ENCODE measurements around the gene LIPC.
A peak's percentile ranks its signal among the peaks of the same experiment; 100 is the strongest.

Gene LIPC

DNA sequence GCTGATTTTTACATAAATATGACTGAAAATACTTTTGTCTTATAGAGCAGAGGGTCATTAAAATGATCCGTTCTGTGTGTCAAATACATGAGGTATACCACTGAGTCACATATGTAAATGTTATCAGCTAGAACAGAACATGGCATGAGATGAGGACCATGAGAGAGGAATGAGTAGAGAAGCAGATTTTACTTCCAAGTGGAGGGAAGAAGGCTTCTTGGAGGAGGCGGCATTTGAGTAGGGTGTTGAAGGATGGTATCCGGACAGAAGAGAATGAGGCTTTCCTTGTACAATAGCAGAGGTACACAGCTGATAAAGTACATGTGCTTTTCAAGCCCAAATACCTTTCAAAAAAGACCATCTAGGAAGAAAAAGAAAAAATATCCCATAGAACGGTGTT lies 4.8 kb downstream of the LIPC start:
- no peak for DNase-seq (ENCODE audit: low read depth, low spot score)

DNA sequence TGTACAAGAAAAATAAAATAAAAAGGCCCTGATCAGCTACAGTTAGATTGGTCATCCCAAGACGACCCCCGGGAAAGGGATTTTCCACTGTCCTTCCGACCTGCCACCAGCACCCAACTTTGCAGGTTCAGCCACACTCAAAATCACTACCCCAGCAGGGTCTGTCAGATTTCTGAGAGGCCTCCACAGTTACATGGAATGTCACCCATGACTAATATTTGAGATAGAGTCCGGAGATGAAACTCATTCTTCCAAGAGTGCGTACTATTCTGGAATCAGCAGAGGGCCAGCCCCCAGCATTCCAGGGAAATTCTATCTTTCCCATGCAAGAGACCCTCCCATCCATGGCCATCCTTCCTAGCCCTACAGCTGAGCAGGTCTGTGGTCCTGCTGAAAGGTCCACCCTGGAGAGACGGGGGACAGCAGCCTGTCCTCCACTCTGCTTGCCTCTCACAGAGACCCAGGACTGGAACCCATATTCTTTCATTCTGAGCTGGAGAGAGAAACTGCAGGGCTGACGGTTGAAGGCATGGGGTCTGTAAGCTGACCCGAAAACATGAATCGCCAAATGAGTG lies 5.8 kb downstream of the LIPC start:
- DNase-seq (ENCODE audit: low read depth, low spot score) = no peak

DNA sequence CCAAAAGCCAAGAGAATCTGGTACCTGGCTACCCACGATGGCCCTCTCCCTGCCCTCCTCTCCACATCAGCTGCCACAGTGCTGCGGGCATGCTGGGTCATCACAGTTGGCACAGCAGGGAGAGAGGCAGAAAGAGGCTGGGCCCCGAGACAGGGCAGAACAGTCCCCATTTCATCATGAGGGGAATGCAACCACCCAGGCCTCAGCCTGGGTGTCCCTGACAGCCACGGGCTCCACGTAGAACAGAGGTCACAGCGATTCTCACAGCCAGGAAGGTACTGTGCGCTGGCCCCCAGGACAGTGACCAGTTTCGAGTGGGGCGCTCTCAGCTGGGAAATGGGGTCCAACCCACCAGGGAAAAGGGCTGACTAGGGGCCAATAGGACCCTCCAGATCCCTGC lies 6.3 kb downstream of the LIPC start:
- DNase-seq (ENCODE audit: low read depth, low spot score) = no peak

DNA sequence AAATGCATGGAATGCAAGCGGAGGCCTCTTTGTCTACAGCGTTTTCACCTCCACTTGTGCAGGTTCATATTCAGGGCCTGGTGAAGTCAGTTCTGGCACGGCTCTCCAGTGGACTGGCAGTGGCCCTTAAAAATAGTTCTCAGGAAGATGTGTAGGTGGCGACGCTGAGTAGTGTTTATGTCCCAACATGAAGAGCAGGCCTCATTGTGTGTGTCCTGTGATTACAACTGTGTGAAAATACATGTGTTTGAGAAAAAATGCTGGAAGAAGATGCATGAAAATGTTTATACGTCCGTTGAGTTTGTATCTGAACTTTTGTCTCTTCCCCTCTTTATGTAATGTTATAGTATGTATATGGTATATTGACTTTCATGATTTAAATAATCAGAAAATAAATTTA lies 7.2 kb downstream of the LIPC start:
- no peak for DNase-seq (ENCODE audit: low read depth, low spot score)

DNA sequence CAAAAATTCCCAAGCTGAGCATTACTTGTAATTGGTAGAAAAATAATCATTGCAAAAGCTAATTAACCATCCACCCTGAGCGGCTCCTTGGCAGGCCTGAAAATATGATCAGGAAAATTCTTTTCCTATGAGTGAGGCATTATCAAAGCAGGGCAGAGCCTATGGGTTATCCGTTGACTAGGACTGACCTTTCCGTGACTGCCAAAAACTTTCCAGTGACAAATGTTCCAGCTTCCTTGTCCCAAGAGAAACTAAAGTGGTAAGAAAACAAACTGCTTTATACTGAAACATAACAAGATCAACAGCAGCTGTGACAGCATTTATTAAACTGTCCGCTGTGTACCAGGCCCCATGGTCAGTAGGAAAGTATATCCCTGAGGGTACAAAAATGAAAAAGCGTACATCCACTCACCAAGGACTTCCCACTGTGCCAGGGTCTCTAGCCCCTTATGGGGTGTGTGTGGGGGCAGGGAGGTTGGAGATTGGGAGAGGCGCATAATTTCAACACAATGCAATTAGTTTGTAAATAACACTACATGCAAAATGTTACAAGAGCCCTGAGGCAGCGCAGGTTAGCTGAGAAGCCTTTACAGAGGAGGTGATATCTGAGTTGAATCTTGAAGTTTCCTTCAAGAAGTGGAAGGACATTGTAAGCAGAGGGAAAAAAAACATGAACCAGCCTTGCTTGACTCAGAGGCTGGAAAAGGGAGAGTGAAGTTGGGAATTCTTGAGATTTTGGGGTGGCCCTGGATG lies 8.5 kb downstream of the LIPC start:
- DNase-seq (ENCODE audit: low read depth, low spot score) = no peak

DNA sequence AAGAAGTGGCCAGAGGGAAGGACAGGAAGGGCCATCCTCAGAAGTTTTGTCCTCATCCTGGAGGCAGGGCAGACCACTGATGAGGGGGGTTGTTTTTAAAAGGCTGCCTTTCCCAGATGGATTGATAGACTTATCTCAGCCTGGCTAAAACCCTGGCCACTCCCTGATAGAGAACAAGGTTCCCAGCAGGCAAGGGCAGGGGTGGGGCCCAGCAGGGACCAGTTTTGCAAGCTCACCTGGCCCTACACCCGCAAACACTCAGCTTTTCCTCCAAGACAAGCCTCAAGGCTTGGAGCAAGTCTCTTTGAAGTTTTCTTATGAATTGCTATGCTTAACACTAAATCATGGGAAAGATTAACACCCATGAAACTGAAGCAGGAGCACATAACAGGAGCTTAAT lies 9.1 kb downstream of the LIPC start:
- DNase-seq (ENCODE audit: low read depth, low spot score) = no peak

DNA sequence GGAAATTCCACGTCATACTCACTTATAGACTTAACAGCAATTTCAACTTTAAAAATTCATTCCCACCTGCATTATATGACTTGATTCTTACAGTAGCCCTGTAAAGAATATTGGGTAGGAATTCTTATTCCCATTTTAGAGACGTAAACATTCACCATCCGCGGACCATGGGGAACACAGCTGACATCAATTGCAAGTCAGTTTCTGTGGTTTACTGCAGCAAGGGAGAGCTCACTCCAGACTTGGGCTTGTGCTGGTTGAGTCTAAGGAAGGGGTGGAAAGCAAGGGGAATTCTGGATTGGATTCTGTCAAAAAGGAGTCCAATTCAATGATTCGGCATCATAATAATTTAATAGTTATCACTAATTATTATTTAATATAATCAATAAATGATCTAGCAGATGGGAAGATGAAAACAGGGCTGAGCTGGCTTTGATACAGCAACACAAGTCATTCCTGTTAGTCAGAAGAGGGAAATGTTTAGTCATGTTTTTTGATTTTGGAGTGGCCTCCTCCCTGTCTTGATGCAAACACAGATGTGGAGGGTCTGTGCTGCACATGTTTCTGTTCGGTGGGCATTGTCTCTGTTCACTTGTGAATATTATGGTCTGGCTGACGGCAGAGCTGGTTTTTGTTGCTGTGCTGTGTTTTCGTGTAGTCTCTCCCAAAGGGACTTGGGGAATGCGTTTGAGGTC lies 9.7 kb downstream of the LIPC start:
- no peak for DNase-seq (ENCODE audit: low read depth, low spot score)

DNA sequence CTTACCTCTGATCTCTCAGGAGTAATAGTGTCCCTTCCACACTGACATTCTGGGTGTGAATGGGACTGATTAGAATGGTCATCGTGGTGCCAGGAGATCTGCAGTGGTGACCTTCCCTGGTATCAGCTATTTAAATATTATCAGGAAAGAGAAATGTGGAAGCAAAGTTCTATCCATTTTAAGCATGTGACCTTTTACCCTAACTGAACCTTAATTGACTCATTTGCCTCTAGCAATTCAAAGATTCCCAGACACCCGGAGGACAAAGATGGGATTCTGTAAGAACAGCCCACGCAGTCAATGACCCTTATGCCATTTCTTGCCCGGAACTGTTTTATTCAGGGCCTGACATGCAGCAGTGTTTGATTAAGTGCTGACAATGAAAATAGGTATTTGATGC lies 10.3 kb downstream of the LIPC start:
- no peak for DNase-seq (ENCODE audit: low read depth, low spot score)

DNA sequence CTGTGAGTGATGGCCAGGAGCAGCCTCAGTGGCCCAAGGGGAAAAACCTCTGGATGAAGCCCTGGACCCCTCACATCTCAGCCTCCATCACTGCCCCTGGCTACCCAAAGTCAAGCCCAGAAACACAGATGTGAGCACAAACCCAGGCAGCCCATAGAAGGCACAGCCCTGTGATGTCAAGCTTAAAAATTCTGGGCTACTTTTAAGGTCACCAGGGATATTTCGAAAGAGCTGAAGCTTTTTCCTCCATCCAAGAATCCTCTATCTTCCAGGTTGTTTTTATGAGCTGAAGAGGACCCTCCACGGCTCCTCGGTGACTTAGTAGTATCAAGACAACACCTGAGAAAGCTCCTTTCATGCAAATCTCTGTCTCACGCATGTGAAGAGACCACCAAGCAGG lies 11.5 kb downstream of the LIPC start:
- DNase-seq (ENCODE audit: low read depth, low spot score) = no peak

DNA sequence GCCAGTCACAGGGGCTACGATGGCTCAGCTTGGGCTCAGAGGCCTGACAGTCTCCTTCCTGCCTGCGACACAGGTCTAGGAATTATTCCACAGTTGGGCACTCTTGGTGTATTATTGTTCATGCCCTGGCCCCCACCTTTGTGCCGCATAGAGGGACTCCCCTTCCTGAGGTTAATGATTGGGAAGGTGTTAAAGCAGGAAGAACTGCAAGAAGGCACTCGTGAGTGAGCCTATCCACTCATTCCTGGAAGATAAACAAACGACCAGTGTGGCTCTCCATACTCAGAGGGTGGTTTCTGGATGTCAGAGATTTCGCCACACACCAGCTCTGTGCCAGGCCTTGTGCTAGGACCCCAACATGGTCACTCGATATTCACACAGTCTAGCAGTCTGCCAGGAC lies 12.3 kb downstream of the LIPC start:
- DNase-seq (ENCODE audit: low read depth, low spot score) = no peak

DNA sequence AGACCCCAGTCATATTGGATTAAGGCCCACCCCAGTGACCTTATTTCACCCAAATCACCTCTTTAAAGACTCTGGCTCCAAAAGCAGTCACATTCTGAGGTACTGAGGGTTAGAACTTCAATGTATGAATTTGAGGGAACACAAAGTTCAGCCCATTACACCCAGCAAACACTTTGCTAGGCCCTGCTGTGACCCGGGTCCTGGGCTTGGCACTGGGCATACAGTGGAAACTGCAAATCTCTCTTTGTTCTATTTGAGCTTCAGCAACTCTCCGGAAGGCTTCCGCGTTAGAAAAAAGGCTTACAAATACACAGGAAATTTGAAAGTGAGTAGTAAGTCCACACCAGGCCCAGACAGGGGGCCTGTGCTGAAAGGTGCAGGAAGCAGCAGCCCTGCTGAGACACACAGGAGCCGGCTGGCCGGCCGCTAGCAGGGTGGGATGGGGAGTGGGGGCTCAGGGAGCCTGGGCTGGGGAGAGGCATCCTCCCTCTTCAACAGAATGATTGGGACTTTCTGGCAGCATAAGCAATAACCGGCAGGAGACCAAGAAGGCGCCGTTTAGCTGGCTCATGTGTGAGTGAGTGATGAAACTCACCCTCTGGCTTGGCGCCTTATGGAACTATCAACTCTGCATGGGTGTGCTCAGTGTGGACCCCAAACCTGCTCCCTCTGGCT lies 13.0 kb downstream of the LIPC start:
- no peak for DNase-seq (ENCODE audit: low read depth, low spot score)

DNA sequence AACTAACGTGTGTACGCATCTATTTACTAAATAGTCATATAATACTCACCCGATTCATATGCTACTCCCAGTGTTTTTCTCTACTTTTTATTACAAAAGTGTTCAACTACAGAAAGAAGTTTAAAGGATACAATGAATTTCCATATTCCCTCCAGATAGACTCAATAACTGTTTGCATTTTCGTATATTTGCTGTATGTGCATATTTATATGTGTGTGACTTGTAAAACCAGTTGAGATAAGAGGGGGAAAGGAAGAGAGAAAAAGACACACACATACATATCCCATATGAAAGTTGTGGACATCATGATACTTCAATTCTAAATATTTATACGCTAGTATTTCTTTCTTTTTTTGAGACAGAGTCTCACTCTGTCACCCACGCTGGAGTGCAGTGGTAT lies 14.1 kb downstream of the LIPC start:
- no peak for DNase-seq (ENCODE audit: low read depth, low spot score)

DNA sequence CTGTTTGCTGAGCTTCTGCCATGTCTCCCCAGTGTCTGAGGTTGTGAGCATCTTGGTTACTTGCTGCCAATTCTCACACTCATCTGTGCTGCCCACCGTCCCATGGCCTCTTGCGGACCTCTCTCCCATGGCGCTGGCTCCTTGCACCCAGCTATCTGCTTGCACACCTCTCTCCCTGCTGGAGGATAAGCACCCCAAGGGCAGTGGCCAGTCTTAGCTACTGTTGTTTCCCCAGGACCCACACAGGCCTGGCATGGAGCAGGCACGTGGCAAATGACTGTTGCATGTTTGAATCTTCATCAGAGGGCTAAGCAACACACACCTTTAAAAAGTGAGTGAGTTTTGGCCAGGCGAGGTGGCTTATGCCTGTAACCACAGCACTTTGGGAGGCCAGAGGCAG lies 14.7 kb downstream of the LIPC start:
- no peak for DNase-seq (ENCODE audit: low read depth, low spot score)

DNA sequence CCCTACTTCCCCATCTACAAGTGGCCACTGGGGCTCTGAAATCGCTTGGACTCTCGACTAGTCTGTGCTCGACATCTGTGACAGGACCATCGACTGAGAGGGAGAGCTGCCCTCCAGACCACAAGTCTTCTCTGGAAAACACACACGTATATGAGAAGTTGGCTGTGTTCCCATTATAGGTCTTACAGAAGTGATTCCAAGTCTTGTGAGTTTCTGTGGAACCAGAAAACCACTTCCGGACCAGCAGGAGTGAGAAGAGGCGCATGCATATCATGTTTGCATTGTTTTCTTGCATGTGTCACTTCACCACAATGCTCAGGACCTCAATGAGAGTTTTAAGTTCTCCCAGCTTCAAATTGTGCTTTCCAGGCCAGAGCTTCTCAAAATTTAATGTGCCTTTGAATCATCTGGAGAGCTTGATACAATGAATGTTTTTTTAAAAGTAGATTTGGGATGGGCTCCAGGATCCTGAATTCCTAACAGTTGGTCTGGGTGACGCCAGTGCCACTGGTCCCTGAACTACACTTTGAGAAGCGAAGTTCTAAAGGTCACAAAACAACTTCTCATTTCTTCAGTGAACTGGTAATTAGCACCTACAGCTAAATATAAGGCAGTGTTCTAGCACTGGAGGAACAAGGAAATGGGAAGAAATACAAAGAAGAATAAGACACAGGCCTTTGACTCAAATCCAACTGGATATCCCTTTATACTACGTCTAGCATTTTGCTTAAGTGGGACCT lies 15.7 kb downstream of the LIPC start:
- peak; percentile 59 for DNase-seq (ENCODE audit: low read depth, low spot score)

DNA sequence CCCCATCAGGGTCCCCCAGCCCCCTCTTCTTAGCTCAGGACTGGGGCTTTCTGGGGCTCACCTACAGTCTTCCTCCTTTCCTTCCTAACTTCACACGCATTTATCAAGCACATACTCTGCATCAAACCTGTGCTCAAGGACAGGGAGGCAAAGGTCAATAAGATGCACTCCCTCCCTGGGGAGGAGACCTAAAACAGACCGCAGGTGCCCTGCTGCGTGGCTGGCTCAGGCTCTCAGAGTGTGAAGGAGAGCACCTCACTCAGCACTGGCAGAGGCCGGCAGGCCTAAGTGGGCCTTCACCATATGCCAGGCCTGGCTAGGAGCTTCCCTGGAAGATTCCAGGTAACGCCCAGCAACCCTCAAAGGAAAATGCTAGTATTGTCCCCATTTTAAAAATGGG lies 16.5 kb downstream of the LIPC start:
- DNase-seq (ENCODE audit: low read depth, low spot score) = no peak

DNA sequence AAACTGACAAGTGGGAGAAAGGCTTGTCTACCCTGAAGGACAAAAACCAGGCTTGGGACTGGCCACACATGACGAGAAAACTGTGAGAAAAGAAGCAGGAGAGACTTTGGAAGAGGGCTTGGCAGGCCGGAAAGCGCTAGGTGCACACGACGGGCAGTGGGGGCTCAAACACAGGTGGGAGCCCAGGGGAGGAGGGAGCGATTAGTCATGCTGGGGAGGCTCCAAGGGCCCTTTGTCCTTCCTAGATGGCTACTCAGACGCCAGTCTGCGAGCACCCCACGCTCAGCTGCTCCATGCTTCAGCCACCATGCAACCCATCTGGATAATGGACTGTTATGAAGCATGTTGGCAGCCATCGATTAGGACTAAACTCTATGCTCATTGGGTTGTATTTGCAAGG lies 17.1 kb downstream of the LIPC start:
- DNase-seq (ENCODE audit: low read depth, low spot score) = no peak

DNA sequence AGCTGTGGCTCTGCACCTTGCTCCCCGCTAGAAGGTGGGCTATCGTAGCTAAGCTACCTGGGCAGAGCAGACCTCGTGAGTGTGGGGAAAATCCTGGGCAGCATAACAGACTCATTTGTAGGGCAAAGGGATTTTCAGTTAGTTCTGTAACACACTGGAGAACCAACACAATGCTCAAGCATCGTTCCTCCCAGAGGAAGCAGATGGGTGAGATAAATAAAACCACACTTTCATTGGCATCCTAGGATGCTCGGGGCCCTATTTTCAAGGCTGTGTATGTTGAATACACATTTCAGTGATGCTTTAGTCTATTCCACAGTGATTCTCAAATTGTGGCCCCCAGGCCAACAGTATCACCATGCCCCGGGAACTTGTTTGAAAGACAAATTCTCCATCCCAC lies 20.0 kb downstream of the LIPC start:
- no peak for DNase-seq (ENCODE audit: low read depth, low spot score)

DNA sequence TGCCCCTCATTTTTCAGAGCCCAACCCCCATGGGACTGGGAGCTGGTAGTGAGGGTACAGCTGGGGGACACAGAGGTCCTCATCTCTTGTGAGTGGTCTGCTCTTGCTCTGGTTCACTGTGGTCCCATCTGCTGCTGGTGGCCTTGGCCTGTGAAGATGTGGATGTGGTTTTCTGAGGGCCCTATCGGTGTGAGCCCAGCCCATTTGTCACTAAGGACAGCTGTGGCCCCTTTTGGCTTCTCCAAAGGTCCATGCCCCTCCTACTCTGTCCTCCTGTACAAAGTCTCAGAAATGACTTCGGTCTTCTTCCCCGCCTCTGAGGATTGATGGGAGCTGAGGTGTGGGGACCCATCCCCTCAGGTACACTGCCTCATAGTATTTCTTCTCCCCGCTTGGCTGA lies 21.0 kb downstream of the LIPC start:
- DNase-seq (ENCODE audit: low read depth, low spot score) = no peak

DNA sequence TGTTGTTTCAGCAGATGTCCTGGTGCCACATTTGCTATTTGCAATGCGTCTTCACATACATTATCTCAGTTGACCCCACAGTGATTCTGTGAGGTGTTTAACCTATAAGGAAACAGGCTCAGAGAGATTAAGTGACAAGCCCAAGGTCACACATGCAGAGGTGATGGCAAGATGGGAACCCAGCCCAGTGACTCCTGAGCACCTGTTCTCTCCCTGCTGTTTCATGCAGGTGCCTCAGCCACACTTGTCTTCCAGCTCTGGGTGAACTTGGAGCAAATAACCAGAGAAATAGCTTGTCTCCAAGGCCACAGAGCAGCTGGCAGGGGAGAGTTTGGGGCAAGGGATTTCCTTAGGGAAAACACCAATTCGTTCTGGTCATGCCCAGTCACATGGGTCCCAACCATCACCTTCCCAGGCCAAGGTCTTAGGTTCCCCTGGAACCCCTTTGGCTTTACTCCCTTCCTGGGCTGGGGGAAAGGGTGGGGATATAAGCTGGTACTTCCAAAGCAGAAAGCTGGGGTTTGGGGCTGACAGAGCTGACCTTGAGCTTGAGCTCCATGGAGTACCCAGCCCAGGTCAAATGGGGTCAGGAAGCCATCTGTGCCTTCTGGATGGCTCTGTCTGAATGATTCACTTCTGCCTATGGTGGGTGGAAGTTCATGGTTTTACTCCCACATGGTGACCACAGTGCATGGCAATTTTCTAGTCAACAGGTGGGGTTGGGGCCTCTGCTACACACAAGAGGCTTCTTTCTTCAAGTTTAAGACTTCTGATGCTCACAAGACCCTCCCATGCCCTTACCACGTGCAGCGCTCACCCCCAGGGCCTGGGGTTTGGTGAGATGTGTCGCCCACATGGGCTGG lies 22.4 kb downstream of the LIPC start:
- DNase-seq (ENCODE audit: low read depth, low spot score) = no peak

DNA sequence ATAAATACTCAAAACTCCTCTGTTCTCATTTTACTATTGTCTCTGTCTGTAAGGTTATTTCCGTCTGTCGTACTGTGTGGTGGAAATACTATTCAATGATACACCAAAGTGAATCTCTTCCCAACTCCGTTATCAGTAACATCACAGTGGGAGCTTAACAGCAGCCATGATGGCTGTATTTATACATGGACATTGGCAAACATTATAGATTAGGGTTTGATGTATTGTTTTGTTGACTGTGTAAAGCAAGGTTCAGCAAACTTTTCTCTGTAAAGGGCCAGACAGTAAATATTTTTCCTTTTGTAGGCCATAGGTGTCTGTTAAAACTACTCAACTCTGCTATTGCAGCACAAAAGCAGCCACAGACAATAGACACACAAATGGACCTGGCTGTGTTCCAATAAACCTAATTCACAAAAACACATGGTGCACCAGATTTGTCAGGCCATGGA lies 23.2 kb downstream of the LIPC start:
- DNase-seq (ENCODE audit: low read depth, low spot score) = no peak

DNA sequence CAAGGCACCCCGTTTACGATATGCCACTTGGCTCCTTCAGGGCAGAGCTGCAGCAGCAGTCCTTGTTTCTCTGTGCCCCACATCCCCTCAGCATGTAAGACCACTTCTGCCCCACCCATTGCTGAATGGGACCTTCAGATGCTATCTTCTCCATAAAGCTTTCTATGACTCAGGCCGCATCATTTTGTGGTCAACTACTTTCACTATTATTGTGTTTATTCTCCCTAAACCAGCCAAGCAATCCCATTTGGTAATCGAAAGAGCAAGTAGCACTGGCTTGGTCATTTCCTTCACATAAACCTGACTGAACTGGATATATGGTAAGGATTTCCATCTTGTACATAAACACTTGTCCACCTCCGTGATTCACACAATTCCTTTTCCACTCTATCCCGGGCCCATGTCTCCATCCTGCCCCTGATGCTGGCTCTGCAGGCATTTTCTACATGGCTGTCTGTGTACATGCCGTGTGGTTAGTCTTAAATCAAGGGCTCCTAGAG lies 25.7 kb downstream of the LIPC start:
- no peak for DNase-seq (ENCODE audit: low read depth, low spot score)
